ENCODE measurements around the gene TCERG1L.

Gene TCERG1L

GRCh38 chr10:131174211-131174565 lies 137.3 kb downstream of the TCERG1L start:
- H3K4me2 ChIP-seq: peak overlapping the region; percentile 29 to 94 (median 84); a peak in 20 of 22 replicates
- peaks cover 0 to 30% (median 0%) of the 10 kb centered on the region in 11 experiments; a peak in 6 of 22 replicates for H3K27me3 ChIP-seq
- no peaks in the 10 kb centered on the region for H3K36me3 ChIP-seq
- H3K4me3 ChIP-seq: no peak overlapping the region; a peak in 1 of 20 replicates
- no peaks in the 10 kb centered on the region for H4K20me1 ChIP-seq
- peaks cover 0 to 7% (median 0%) of the 10 kb centered on the region in 11 experiments; a peak in 4 of 22 replicates for H3K9me3 ChIP-seq (replicated peaks in 1 of 11)
- peaks cover 32 to 89% (median 78%) of the 10 kb centered on the region in 10 experiments for H3K4me1 ChIP-seq
- no peak for TF ChIP-seq Cebpa-rat (IDR thresholded peaks at IDR 0.05)
- H3K9ac ChIP-seq: peak overlapping the region in 5 of 11 experiments; percentile 21 to 56 (median 48); a peak in 8 of 22 replicates
- peak overlapping the region in 6 of 11 experiments; percentile 2 to 51 (median 28); a peak in 8 of 22 replicates for H3K27ac ChIP-seq

- H3K36me3 ChIP-seq: no peaks in the 10 kb centered on the region
- peak overlapping the region; percentile 29 to 94 (median 84); a peak in 20 of 22 replicates for H3K4me2 ChIP-seq
- peaks cover 0 to 7% (median 0%) of the 10 kb centered on the region in 11 experiments; a peak in 4 of 22 replicates for H3K9me3 ChIP-seq (replicated peaks in 1 of 11)
- peak overlapping the region in 5 of 11 experiments; percentile 21 to 56 (median 48); a peak in 6 of 22 replicates for H3K9ac ChIP-seq
- H3K27ac ChIP-seq: peak overlapping the region in 5 of 11 experiments; percentile 11 to 51 (median 32); a peak in 8 of 22 replicates
- no peak for TF ChIP-seq Cebpa-rat (IDR thresholded peaks at IDR 0.05)
- peaks cover 26 to 89% (median 78%) of the 10 kb centered on the region in 10 experiments; a peak in 19 of 20 replicates for H3K4me1 ChIP-seq
- peaks cover 0 to 25% (median 0%) of the 10 kb centered on the region in 11 experiments; a peak in 6 of 22 replicates for H3K27me3 ChIP-seq
- H4K20me1 ChIP-seq: no peaks in the 10 kb centered on the region
- H3K4me3 ChIP-seq: no peak overlapping the region; a peak in 1 of 20 replicates
Observed at GRCh38 chr10:131173484-131174210, 137.9 kb downstream of the TCERG1L start.

- Histone ChIP-seq H3K36me3 (no peaks in the 10 kb centered on the region), H4K20me1 (no peaks in the 10 kb centered on the region), H3K4me1 (peaks cover 17 to 89% (median 77%) of the 10 kb centered on the region in 10 experiments; a peak in 18 of 20 replicates), H3K4me3 (no peak overlapping the region), H3K27ac (no peak overlapping the region), H3K9ac (no peak overlapping the region), H3K9me3 (replicated peaks in 1 of 11) (peaks cover 0 to 7% (median 0%) of the 10 kb centered on the region in 11 experiments; a peak in 4 of 22 replicates), H3K4me2 (peak overlapping the region in 9 of 11 experiments; percentile 41 to 94 (median 71); a peak in 19 of 22 replicates), H3K27me3 (peaks cover 0 to 13% (median 0%) of the 10 kb centered on the region in 11 experiments; a peak in 4 of 22 replicates)
- TF ChIP-seq Cebpa-rat (IDR thresholded peaks at IDR 0.05): no peak
Observed at GRCh38 chr10:131172433-131172832, 139.1 kb downstream of the TCERG1L start.

GRCh38 chr10:131169146-131169545 lies 142.4 kb downstream of the TCERG1L start:
- TF ChIP-seq Cebpa-rat (IDR thresholded peaks at IDR 0.05): no peak
- Histone ChIP-seq H3K4me2 (peak overlapping the region in 7 of 11 experiments; percentile 47 to 80 (median 66); a peak in 11 of 22 replicates), H3K9me3 (replicated peaks in 1 of 11) (no peaks in the 10 kb centered on the region), H3K27me3 (peaks cover 0 to 5% (median 0%) of the 10 kb centered on the region in 11 experiments; a peak in 4 of 22 replicates), H3K36me3 (no peaks in the 10 kb centered on the region), H4K20me1 (no peaks in the 10 kb centered on the region), H3K4me1 (peaks cover 12 to 98% (median 88%) of the 10 kb centered on the region in 10 experiments; a peak in 18 of 20 replicates), H3K9ac (no peak overlapping the region), H3K4me3 (no peak overlapping the region), H3K27ac (no peak overlapping the region)

- H4K20me1 ChIP-seq: no peaks in the 10 kb centered on the region
- H3K27me3 ChIP-seq: no peaks in the 10 kb centered on the region
- H3K9me3 ChIP-seq (replicated peaks in 1 of 11): no peaks in the 10 kb centered on the region
- H3K27ac ChIP-seq: no peak overlapping the region; a peak in 1 of 22 replicates
- H3K4me3 ChIP-seq: no peak overlapping the region; a peak in 1 of 20 replicates
- peaks cover 8 to 98% (median 88%) of the 10 kb centered on the region in 10 experiments; a peak in 19 of 20 replicates for H3K4me1 ChIP-seq
- no peaks in the 10 kb centered on the region for H3K36me3 ChIP-seq
- H3K9ac ChIP-seq: no peak overlapping the region
- H3K4me2 ChIP-seq: peak overlapping the region in 8 of 11 experiments; percentile 47 to 80 (median 58); a peak in 16 of 22 replicates
- TF ChIP-seq Cebpa-rat (IDR thresholded peaks at IDR 0.05): no peak
Observed at GRCh38 chr10:131168238-131168875, 143.2 kb downstream of the TCERG1L start.

GRCh38 chr10:131167036-131167860 lies 144.3 kb downstream of the TCERG1L start:
- peaks cover 9 to 98% (median 83%) of the 10 kb centered on the region in 10 experiments; a peak in 19 of 20 replicates for H3K4me1 ChIP-seq
- H4K20me1 ChIP-seq: no peaks in the 10 kb centered on the region
- no peak overlapping the region for H3K27ac ChIP-seq
- peaks cover 0 to 6% (median 0%) of the 10 kb centered on the region in 11 experiments; a peak in 5 of 22 replicates for H3K36me3 ChIP-seq
- H3K27me3 ChIP-seq: no peaks in the 10 kb centered on the region
- H3K4me2 ChIP-seq: peak overlapping the region in 7 of 11 experiments; percentile 36 to 80 (median 66); a peak in 12 of 22 replicates
- no peak for TF ChIP-seq Cebpa-rat (IDR thresholded peaks at IDR 0.05)
- H3K4me3 ChIP-seq: no peak overlapping the region
- no peak overlapping the region for H3K9ac ChIP-seq
- no peaks in the 10 kb centered on the region for H3K9me3 ChIP-seq (replicated peaks in 1 of 11)

GRCh38 chr10:131166486-131166885 lies 145.0 kb downstream of the TCERG1L start:
- H3K4me2 ChIP-seq: peak overlapping the region in 7 of 11 experiments; percentile 1 to 80 (median 66); a peak in 10 of 22 replicates
- H3K36me3 ChIP-seq: peaks cover 0 to 14% (median 0%) of the 10 kb centered on the region in 11 experiments; a peak in 7 of 22 replicates
- H3K27ac ChIP-seq: no peak overlapping the region
- no peak for TF ChIP-seq Cebpa-rat (IDR thresholded peaks at IDR 0.05)
- H3K27me3 ChIP-seq: no peaks in the 10 kb centered on the region
- no peaks in the 10 kb centered on the region for H3K9me3 ChIP-seq (replicated peaks in 1 of 11)
- no peaks in the 10 kb centered on the region for H4K20me1 ChIP-seq
- no peak overlapping the region for H3K4me3 ChIP-seq
- H3K9ac ChIP-seq: no peak overlapping the region
- peaks cover 6 to 99% (median 78%) of the 10 kb centered on the region in 10 experiments; a peak in 19 of 20 replicates for H3K4me1 ChIP-seq

GRCh38 chr10:131165092-131165491 lies 146.4 kb downstream of the TCERG1L start:
- TF ChIP-seq Cebpa-rat (IDR thresholded peaks at IDR 0.05): no peak
- Histone ChIP-seq H3K4me1 (peaks cover 6 to 99% (median 78%) of the 10 kb centered on the region in 10 experiments; a peak in 19 of 20 replicates), H3K4me2 (peak overlapping the region in 8 of 11 experiments; percentile 30 to 77 (median 66); a peak in 16 of 22 replicates), H3K9me3 (replicated peaks in 1 of 11) (no peaks in the 10 kb centered on the region), H3K36me3 (peaks cover 0 to 28% (median 0%) of the 10 kb centered on the region in 11 experiments; a peak in 7 of 22 replicates), H3K9ac (peak overlapping the region in 1 of 11 experiments; percentile 10; a peak in 1 of 22 replicates), H3K4me3 (no peak overlapping the region), H3K27me3 (no peaks in the 10 kb centered on the region), H4K20me1 (no peaks in the 10 kb centered on the region), H3K27ac (no peak overlapping the region)

Measured in BLaER1 treated with 17β-estradiol and CSF1 and Interleukin-3, amounts not matched to agents 10 nM and 100 nM (cell line).